Neural cell (in vitro differentiated cells): Measurements from ENCODE around the gene POLR3E.

Experiments used
- CTCF ChIP-seq: fragments of 450-650 bp; IDR thresholded peaks from 2 replicates; pipeline ENCODE4 v1.5.1; 2014; ENCODE audit warnings: antibody characterized with exemption, mild to moderate bottlenecking, moderate library complexity; ENCODE audit not compliant: poor library complexity, severe bottlenecking
- EP300 ChIP-seq: fragments of 450-650 bp; conservative IDR thresholded peaks from 2 replicates; pipeline ENCODE4 v1.6.1; 2014; ENCODE audit warnings: antibody characterized with exemption, mild to moderate bottlenecking, moderate library complexity; ENCODE audit not compliant: poor library complexity, severe bottlenecking
- SMC3 ChIP-seq: fragments of 450-650 bp; conservative IDR thresholded peaks from 2 replicates; pipeline ENCODE4 v1.6.1; 2014; ENCODE audit warnings: antibody characterized with exemption, mild to moderate bottlenecking, moderate library complexity; ENCODE audit not compliant: poor library complexity
- TAF1 ChIP-seq: IDR thresholded peaks from 2 replicates; pipeline ENCODE4 v1.6.1; 2012; ENCODE audit warnings: low read depth

GRCh38 chr16:22352723-22353122 is 55.5 kb downstream of the POLR3E start:
- TF ChIP-seq SMC3 = no peak
- TF ChIP-seq TAF1 = no peak
- no peak for TF ChIP-seq CTCF
- TF ChIP-seq EP300 = no peak
